SK-N-SH (cell line): ENCODE results near the gene CEACAM16. TPM values are rescaled to one million over a fixed set of nuclear protein-coding genes. Genes with fewer than 3 reads are reported as not detected.

Experiments used
- CTCF ChIA-PET: fragments of 300-600, 350-600 bp; formaldehyde crosslinking; extraction: SDS; loops from one replicate; lab custom pipeline; 2021; lab: Yijun Ruan, JAX
- POLR2A ChIA-PET: fragments of 350-600 bp; sonication (Branson Sonifier 250); formaldehyde crosslinking; extraction: SDS; loops from one replicate; lab custom pipeline; 2020; ENCODE audit warnings: antibody characterized with exemption, inconsistent platforms; lab: Yijun Ruan, JAX
- DNase-seq: peaks from one replicate; pipeline ENCODE4 v3.0.0; 2012
- H2AFZ ChIP-seq: fragments of 200-600 bp; sonication (generic); 2 replicates; pipeline ENCODE4 v1.8.1; 2016; ENCODE audit warnings: antibody characterized with exemption, mild to moderate bottlenecking, low read depth
- H3F3A ChIP-seq: fragments of 200-600 bp; sonication (generic); replicated peaks from 2 replicates; pipeline ENCODE3; 2016; ENCODE audit warnings: antibody characterized with exemption, mild to moderate bottlenecking; ENCODE audit not compliant: insufficient read depth
- H3K27ac ChIP-seq, 2 experiments: fragments of 200-500 bp in 1 of 2; fragments of 200-600 bp in 1 of 2; sonication (Bioruptor generic) in 1 of 2; sonication (generic), shearing (Covaris generic) in 1 of 2; 2 replicates each; pipeline versions ENCODE4 v1.5.1 to v1.6.1; 2014 to 2016; ENCODE audit warnings: low read depth in 2 of 2, inconsistent platforms in 1 of 2, low read length in 1 of 2, mild to moderate bottlenecking in 1 of 2, mixed read lengths in 1 of 2
- H3K27me3 ChIP-seq: fragments of 200-600 bp; sonication (generic), shearing (Covaris generic); 2 replicates; pipeline ENCODE4 v1.6.1; 2016; ENCODE audit warnings: mixed run types; ENCODE audit not compliant: insufficient read depth
- H3K36me3 ChIP-seq, 2 experiments: fragments of 200-500 bp in 1 of 2; fragments of 200-600 bp in 1 of 2; sonication (Bioruptor generic) in 1 of 2; sonication (generic) in 1 of 2; replicated peaks in 1 of 2; 2 replicates each; pipeline versions ENCODE3 to v1.5.1; 2014 to 2016; ENCODE audit warnings: low read length in 1 of 2, mild to moderate bottlenecking in 1 of 2; ENCODE audit not compliant: insufficient read depth in 2 of 2, control insufficient read depth in 1 of 2
- H3K4me1 ChIP-seq, 2 experiments: fragments of 200-500 bp in 1 of 2; fragments of 200-600 bp in 1 of 2; sonication (Bioruptor generic) in 1 of 2; sonication (generic), shearing (Covaris generic) in 1 of 2; 2 replicates each; pipeline versions ENCODE4 v1.5.1 to v1.6.1; 2014 to 2016; ENCODE audit warnings: low read depth in 1 of 2, low read length in 1 of 2, mixed run types in 1 of 2; ENCODE audit not compliant: insufficient read depth in 2 of 2, control insufficient read depth in 1 of 2
- H3K4me2 ChIP-seq: fragments of 200-600 bp; sonication (generic), shearing (Covaris generic); 2 replicates; pipeline ENCODE4 v1.6.1; 2017; ENCODE audit warnings: mixed run types
- H3K4me3 ChIP-seq, 2 experiments: fragments of 200-500 bp in 1 of 2; fragments of 200-600 bp in 1 of 2; sonication (Bioruptor generic) in 1 of 2; sonication (generic), shearing (Covaris generic) in 1 of 2; 2 replicates each; pipeline versions ENCODE4 v1.5.1 to v1.8.1; 2014 to 2016; ENCODE audit warnings: low read depth in 2 of 2, inconsistent platforms in 1 of 2, low read length in 1 of 2, mild to moderate bottlenecking in 1 of 2, mixed read lengths in 1 of 2, moderate library complexity in 1 of 2
- H3K79me2 ChIP-seq: fragments of 200-600 bp; sonication (generic); 2 replicates; pipeline ENCODE4 v1.8.1; 2017; ENCODE audit warnings: mild to moderate bottlenecking; ENCODE audit not compliant: insufficient read depth
- H3K9ac ChIP-seq: fragments of 200-600 bp; sonication (generic); 2 replicates; pipeline ENCODE4 v1.6.1; 2017; ENCODE audit warnings: mixed run types
- H3K9me2 ChIP-seq: fragments of 200-600 bp; sonication (generic); 2 replicates; pipeline ENCODE4 v1.6.1; 2017; ENCODE audit warnings: mixed run types
- H3K9me3 ChIP-seq: fragments of 200-600 bp; sonication (generic); 2 replicates; pipeline ENCODE4 v1.6.1; 2017; ENCODE audit warnings: mixed run types, mild to moderate bottlenecking, moderate library complexity
- H4K20me1 ChIP-seq: fragments of 200-600 bp; sonication (generic); 2 replicates; pipeline ENCODE4 v1.6.1; 2017; ENCODE audit warnings: mild to moderate bottlenecking, mixed run types; ENCODE audit not compliant: insufficient read depth
- CHD2 ChIP-seq: fragments of 150-350 bp; IDR thresholded peaks from 2 replicates; pipeline ENCODE4 v1.6.1; 2018; ENCODE audit warnings: low read length; ENCODE audit not compliant: partially characterized antibody
- ELF1 ChIP-seq: IDR thresholded peaks from 2 replicates; pipeline ENCODE4 v1.4.0; 2012
- GABPA ChIP-seq: IDR thresholded peaks from 2 replicates; pipeline ENCODE4 v1.4.0; 2012; ENCODE audit warnings: low read depth, mild to moderate bottlenecking
- GATA2 ChIP-seq: sonication (generic); formaldehyde crosslinking; IDR thresholded peaks from 2 replicates; pipeline ENCODE4 v1.5.0; 2020; ENCODE audit warnings: mild to moderate bottlenecking, missing genetic modification reagents
- JUND ChIP-seq: IDR thresholded peaks from 2 replicates; pipeline ENCODE4 v1.4.0; 2012
- MXI1 ChIP-seq: IDR thresholded peaks from 2 replicates; pipeline ENCODE4 v1.6.1; 2012; ENCODE audit warnings: mild to moderate bottlenecking, low read depth, low read length, improper control_type of control experiment
- POLR2AphosphoS5 ChIP-seq: IDR thresholded peaks from 2 replicates; pipeline ENCODE4 v1.6.1; 2012; ENCODE audit warnings: low read depth, low read length
- RAD21 ChIP-seq: IDR thresholded peaks from 2 replicates; pipeline ENCODE4 v1.6.1; 2012; ENCODE audit warnings: mild to moderate bottlenecking, low read length
- RXRA ChIP-seq: IDR thresholded peaks from 2 replicates; pipeline ENCODE4 v1.4.0; 2012; ENCODE audit warnings: low read depth, mild to moderate bottlenecking, borderline replicate concordance
- SMC3 ChIP-seq: IDR thresholded peaks from 2 replicates; pipeline ENCODE4 v1.6.1; 2012; ENCODE audit warnings: low read depth, low read length, improper control_type of control experiment
- TAF1 ChIP-seq: IDR thresholded peaks from 2 replicates; pipeline ENCODE4 v1.6.1; 2012; ENCODE audit warnings: low read depth, mild to moderate bottlenecking, low read length, moderate library complexity, borderline replicate concordance
- TEAD4 ChIP-seq: IDR thresholded peaks from 2 replicates; pipeline ENCODE4 v1.4.0; 2012; ENCODE audit warnings: mild to moderate bottlenecking, borderline replicate concordance; ENCODE audit not compliant: insufficient read depth
- WGBS: methylation state at CpG from one replicate; pipeline ENCODE4 v1.1.6; 2017; ENCODE audit warnings: low lambda C conversion rate; 5-methylcytosine and 5-hydroxymethylcytosine counted together
- polyA plus RNA-seq, 3 experiments: library from polyadenylated mRNA; depleted of rRNA; stranded (reverse); fragments of >200 nt; gene quantifications; 2 replicates each; pipeline ENCODE4 v1.2.3, GENCODE V29; 2012

CEACAM16 gene
- polyA plus RNA-seq, 1 of the 3 experiments (the other 2 are of a cell fraction): not detected

DNA sequence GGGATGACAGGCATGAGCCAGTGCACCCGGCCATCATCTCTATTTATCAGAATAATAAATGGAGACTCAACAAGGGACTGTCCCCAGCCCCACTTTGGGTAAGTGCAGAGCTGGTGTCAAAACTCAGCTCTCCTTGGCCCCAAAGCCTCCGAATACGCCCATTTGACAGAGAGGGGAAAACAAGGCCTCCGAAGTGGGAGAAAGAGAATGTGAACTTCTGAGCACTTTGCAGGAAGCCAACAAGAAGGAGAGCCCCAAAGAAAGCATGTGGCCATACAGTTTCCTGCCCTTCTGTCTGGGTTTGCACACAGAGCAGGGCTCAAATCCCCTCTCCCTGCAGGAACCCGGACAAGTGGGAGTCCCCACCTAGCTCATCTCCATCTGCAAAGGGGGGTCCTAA lies 1.6 kb downstream of the CEACAM16 start (continued):
- TF ChIP-seq ELF1 (no peak), JUND (no peak)

DNA sequence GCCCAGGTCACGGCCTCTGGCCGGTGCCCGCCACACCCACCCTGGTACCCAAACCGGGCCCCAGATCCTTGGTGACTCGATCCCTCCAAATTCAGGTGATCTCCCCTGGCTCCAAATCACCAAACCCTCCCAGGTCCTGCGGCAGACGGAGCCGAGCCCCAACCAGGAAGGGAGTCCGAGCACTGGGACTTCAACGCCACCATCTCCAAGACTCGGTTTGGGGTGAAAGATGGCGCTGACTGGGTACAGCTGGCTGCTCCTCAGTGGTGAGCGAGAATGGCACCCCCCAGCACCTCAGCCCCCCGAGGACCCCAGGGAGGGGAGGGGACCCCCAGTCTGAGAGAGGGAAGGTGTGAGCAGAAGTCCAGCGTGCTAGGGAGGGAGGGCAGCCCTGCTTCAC lies 2.3 kb downstream of the CEACAM16 start:
- Histone ChIP-seq H2AFZ (no peak overlapping the region), H3K27ac (no peak overlapping the region), H3K79me2 (no peaks in the 10 kb centered on the region), H3K9me3 (no peaks in the 10 kb centered on the region), H4K20me1 (no peaks in the 10 kb centered on the region), H3K4me1 (no peaks in the 10 kb centered on the region), H3K9me2 (no peaks in the 10 kb centered on the region), H3K36me3 (no peaks in the 10 kb centered on the region), H3K9ac (no peak overlapping the region), H3K27me3 (no peaks in the 10 kb centered on the region), H3K4me2 (no peak overlapping the region), H3K4me3 (no peak overlapping the region), H3F3A (peaks cover 6% of the 10 kb centered on the region)
- no peak for DNase-seq
- ChIA-PET POLR2A (no interaction called here), CTCF (interaction anchor here (1.8 to 3.5 kb wide), 4 partner anchors 12 to 130 kb away, joined by 7 to 13 read pairs (median 10); no protein-coding TSS in a partner anchor)
- WGBS: 61% methylated on average over 7 of the region's 15 CpGs
- TF ChIP-seq POLR2AphosphoS5 (no peak), TAF1 (no peak), GATA2 (no peak), SMC3 (no peak)

DNA sequence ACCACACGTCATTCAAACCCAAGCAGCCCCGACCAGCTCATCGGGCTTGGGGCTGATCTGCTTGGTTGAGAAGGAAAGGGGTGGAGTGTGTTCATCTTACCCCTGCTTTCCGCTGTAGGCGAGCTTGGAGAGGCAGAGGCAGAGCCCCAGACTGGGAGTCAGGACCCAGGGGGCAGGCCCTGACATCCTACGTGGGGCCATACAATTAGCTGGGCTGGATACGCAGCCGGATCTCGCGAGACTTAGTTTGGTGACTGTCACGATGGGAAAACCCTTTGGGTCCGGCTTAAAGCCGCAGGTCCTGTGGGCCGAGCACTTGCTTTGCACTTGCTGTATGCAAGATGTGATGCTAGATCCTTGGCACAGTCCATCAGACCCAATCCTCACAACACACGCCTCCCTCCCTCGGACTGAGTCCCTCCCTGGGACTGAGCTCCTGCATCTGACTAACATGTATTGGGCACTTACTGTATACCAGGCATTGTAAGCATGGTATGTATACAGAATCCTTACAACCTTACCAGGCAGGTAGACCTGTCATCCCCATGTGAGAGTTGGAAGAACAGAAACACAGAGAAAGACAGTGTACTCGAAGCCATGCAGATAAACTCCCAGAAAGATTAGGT lies 3.7 kb downstream of the CEACAM16 start:
- WGBS: 77% methylated on average over 9 of the region's 17 CpGs
- Histone ChIP-seq H3K4me2 (no peak overlapping the region), H3K79me2 (no peaks in the 10 kb centered on the region), H3K9me2 (no peaks in the 10 kb centered on the region), H3K27me3 (no peaks in the 10 kb centered on the region), H4K20me1 (no peaks in the 10 kb centered on the region), H3K36me3 (no peaks in the 10 kb centered on the region), H3F3A (peaks cover 6% of the 10 kb centered on the region), H3K9me3 (no peaks in the 10 kb centered on the region), H2AFZ (no peak overlapping the region), H3K4me3 (no peak overlapping the region), H3K9ac (no peak overlapping the region), H3K27ac (no peak overlapping the region), H3K4me1 (no peaks in the 10 kb centered on the region)
- ChIA-PET CTCF (interaction anchor here (1.2 to 3.5 kb wide), 5 partner anchors 12 to 132 kb away, joined by 3 to 13 read pairs (median 7); no protein-coding TSS in a partner anchor), POLR2A (no interaction called here)
- DNase-seq: peak; percentile 52
- TF ChIP-seq POLR2AphosphoS5 (no peak), TEAD4 (no peak), GATA2 (no peak), RAD21 (no peak), RXRA (no peak), GABPA (no peak), CHD2 (no peak), MXI1 (no peak)
